ENCODE results near the gene COQ8A. TPM values are rescaled to one million over a fixed set of nuclear protein-coding genes. Genes with fewer than 3 reads are reported as not detected.
"Not testable (repeated sequence)": the region's sequence is repeated elsewhere in the genome, so short reads cannot be mapped to it uniquely, and the experiment has no call there.

The COQ8A gene
- total RNA-seq, 1 donor from 2014 or later, result 13.8 TPM

- H3K27ac ChIP-seq, result no peak overlapping the region
Measured at GRCh38 chr1:226921504-226921903, 18.6 kb upstream of the COQ8A start.

GRCh38 chr1:226929260-226930111 is 10.6 kb upstream of the COQ8A start:
- not testable (repeated sequence) for H3K9ac ChIP-seq; H2AFZ ChIP-seq (replicated peaks); H3K79me2 ChIP-seq (ENCODE audit: low read depth); H3K4me2 ChIP-seq; H3K36me3 Mint-ChIP-seq; H3K36me3 ChIP-seq; H3K9me3 ChIP-seq (ENCODE audit: low read depth); H4K20me1 ChIP-seq (ENCODE audit: low read depth); H3K4me1 ChIP-seq; H3K4me3 Mint-ChIP-seq; H3K27me3 ChIP-seq; H3K27ac ChIP-seq; H3K4me1 Mint-ChIP-seq; DNase-seq (ENCODE audit: low spot score); H3K27ac Mint-ChIP-seq; H3F3A ChIP-seq (ENCODE audit: low read depth); H3K27me3 Mint-ChIP-seq (ENCODE audit: insufficient read depth, low read depth); H3K4me3 ChIP-seq
- H3K9me3 Mint-ChIP-seq, result peaks cover 17% of the 10 kb centered on the region

More at GRCh38 chr1:226921504-226921903, 18.6 kb upstream of the COQ8A start:
- Histone ChIP-seq H3K4me2 (no peak overlapping the region), H3K79me2 (ENCODE audit: low read depth) (no peaks in the 10 kb centered on the region), H3K4me1 (no peaks in the 10 kb centered on the region), H3F3A (ENCODE audit: low read depth) (no peaks in the 10 kb centered on the region), H3K9me3 (ENCODE audit: low read depth) (no peaks in the 10 kb centered on the region), H3K27me3 (no peaks in the 10 kb centered on the region), H3K9ac (no peak overlapping the region), H3K4me3 (no peak overlapping the region), H2AFZ (replicated peaks) (no peak overlapping the region), H3K36me3 (no peaks in the 10 kb centered on the region), H4K20me1 (ENCODE audit: low read depth) (no peaks in the 10 kb centered on the region)
- peaks cover 2% of the 10 kb centered on the region for H3K9me3 Mint-ChIP-seq
- peaks cover 3% of the 10 kb centered on the region for H3K27me3 Mint-ChIP-seq (ENCODE audit: insufficient read depth, low read depth)
- peaks cover 3% of the 10 kb centered on the region for H3K4me1 Mint-ChIP-seq
- no peak overlapping the region for H3K27ac Mint-ChIP-seq
- TF ChIP-seq EZH2 (IDR thresholded peaks at IDR 0.05) (no peak), CTCF (IDR thresholded peaks at IDR 0.05) (no peak), EZH2phosphoT487 (IDR thresholded peaks at IDR 0.05) (no peak)
- no peak for DNase-seq (ENCODE audit: low spot score)
- H3K4me3 Mint-ChIP-seq, result no peak overlapping the region
- H3K36me3 Mint-ChIP-seq, result peaks cover 5% of the 10 kb centered on the region

GRCh38 chr1:226934483-226935237 is 5.4 kb upstream of the COQ8A start:
- H3K27ac ChIP-seq, result no peak overlapping the region
- peaks cover 9% of the 10 kb centered on the region for H3K4me1 ChIP-seq
- peaks cover 8% of the 10 kb centered on the region for H3F3A ChIP-seq (ENCODE audit: low read depth)
- no peak for DNase-seq (ENCODE audit: low spot score)
- Mint-ChIP-seq H3K4me3 (no peak overlapping the region), H3K27ac (no peak overlapping the region), H3K4me1 (peaks cover 11% of the 10 kb centered on the region), H3K27me3 (ENCODE audit: insufficient read depth, low read depth) (no peaks in the 10 kb centered on the region), H3K9me3 (peaks cover 25% of the 10 kb centered on the region), H3K36me3 (peaks cover 10% of the 10 kb centered on the region)
- peaks cover 14% of the 10 kb centered on the region for H3K9me3 ChIP-seq (ENCODE audit: low read depth)
- no peaks in the 10 kb centered on the region for H3K27me3 ChIP-seq
- no peak overlapping the region for H3K9ac ChIP-seq
- H3K4me3 ChIP-seq, result no peak overlapping the region
- H3K4me2 ChIP-seq, result no peak overlapping the region
- H2AFZ ChIP-seq (replicated peaks), result no peak overlapping the region
- TF ChIP-seq CTCF (IDR thresholded peaks at IDR 0.05) (no peak), EZH2phosphoT487 (IDR thresholded peaks at IDR 0.05) (no peak)
- H3K36me3 ChIP-seq, result no peaks in the 10 kb centered on the region
- no peaks in the 10 kb centered on the region for H3K79me2 ChIP-seq (ENCODE audit: low read depth)
- H4K20me1 ChIP-seq (ENCODE audit: low read depth), result no peaks in the 10 kb centered on the region
